GM12878 (cell line): ENCODE data around the gene CHD9. TPM values are rescaled to one million over a fixed set of nuclear protein-coding genes. Genes with fewer than 3 reads are reported as not detected.

Experiments used
- ATAC-seq: fragments of 200-7000 bp; cut with Tn5 transposase; 3 replicates; pipeline ENCODE4 v1.9.1; 2020; ENCODE audit warnings: mild to moderate bottlenecking, moderate library complexity
- Bru-seq: library from RNA; stranded (reverse); fragments of 400-500 nt; gene quantifications from one replicate; lab custom pipeline; 2021; lab: Mats Ljungman, UMichigan
- BruChase-seq, 2 experiments: library from RNA; stranded (reverse); fragments of 400-500 nt; gene quantifications; one replicate each; lab custom pipeline; 2021; lab: Mats Ljungman, UMichigan
- BruUV-seq: library from RNA; stranded (reverse); fragments of 400-500 nt; replicated peaks from 2 replicates; lab custom pipeline; 2021; lab: Mats Ljungman, UMichigan
- CTCF ChIA-PET: fragments of 300-600 bp; sonication (Branson Sonifier 250); formaldehyde crosslinking; extraction: SDS; loops from one replicate; lab custom pipeline; 2021; ENCODE audit warnings: inconsistent platforms; lab: Yijun Ruan, JAX
- POLR2A ChIA-PET: fragments of 350-600 bp; formaldehyde crosslinking; extraction: SDS; loops from one replicate; lab custom pipeline; 2021; ENCODE audit warnings: inconsistent platforms; lab: Charles Lee
- RAD21 ChIA-PET: fragments of 300-600 bp; sonication (Branson Sonifier 250); formaldehyde crosslinking; loops from one replicate; lab custom pipeline; 2023; ENCODE audit warnings: antibody characterized with exemption; ENCODE audit not compliant: unreplicated experiment; lab: Charles Lee
- SMC1A ChIA-PET: fragments of 300-600 bp; sonication (Branson Sonifier 250); formaldehyde crosslinking; loops from one replicate; lab custom pipeline; 2023; ENCODE audit not compliant: unreplicated experiment, uncharacterized antibody; lab: Charles Lee
- DNase-seq: peaks from one replicate; pipeline ENCODE4 v3.0.0-alpha.2; 2011; ENCODE audit warnings: low read depth, low spot score
- FAIRE-seq: peaks from 3 replicates; lab custom pipeline; 2011; peaks lifted over from hg19 to GRCh38; lab: Jason Lieb, UNC
- H2AFZ ChIP-seq: 2 replicates; pipeline ENCODE4 v1.6.0; 2011; ENCODE audit warnings: low read depth, low read length, control low read depth; ENCODE audit not compliant: control insufficient read depth
- H3K27ac ChIP-seq: 2 replicates; pipeline ENCODE4 v1.5.1; 2011; ENCODE audit warnings: control low read depth; ENCODE audit not compliant: control insufficient read depth, insufficient read depth
- H3K27me3 ChIP-seq, 2 experiments: replicated peaks in 1 of 2; 2 replicates each; pipeline versions ENCODE4 v1.6.0 to v1.6.1; 2011; ENCODE audit warnings: low read length in 1 of 2; ENCODE audit not compliant: control insufficient read depth in 2 of 2, insufficient read depth in 2 of 2
- H3K36me3 ChIP-seq, 2 experiments: 2 replicates each; pipeline ENCODE4 v1.5.1; 2011; ENCODE audit warnings: low read length in 1 of 2; ENCODE audit not compliant: control insufficient read depth in 2 of 2, insufficient read depth in 2 of 2
- H3K4me1 ChIP-seq: 2 replicates; pipeline ENCODE4 v1.6.1; 2011; ENCODE audit warnings: mild to moderate bottlenecking, low read length, moderate library complexity, mixed read lengths; ENCODE audit not compliant: control insufficient read depth, insufficient read depth
- H3K4me2 ChIP-seq: 2 replicates; pipeline ENCODE4 v1.6.0; 2011; ENCODE audit warnings: control low read depth; ENCODE audit not compliant: control insufficient read depth, insufficient read depth
- H3K4me3 ChIP-seq: fragments of 200-600 bp; sonication (generic); 2 replicates; pipeline ENCODE4 v1.5.1; 2016
- H3K79me2 ChIP-seq: 2 replicates; pipeline ENCODE4 v1.6.0; 2011; ENCODE audit warnings: low read length; ENCODE audit not compliant: control insufficient read depth, insufficient read depth
- H3K9ac ChIP-seq: 2 replicates; pipeline ENCODE4 v1.8.0; 2011; ENCODE audit warnings: low read length, control low read depth, mixed read lengths; ENCODE audit not compliant: control insufficient read depth, insufficient read depth
- H3K9me3 ChIP-seq: replicated peaks from 3 replicates; pipeline ENCODE4 v1.5.1; 2011; ENCODE audit warnings: mild to moderate bottlenecking, low read length; ENCODE audit not compliant: control insufficient read depth, insufficient read depth
- H4K20me1 ChIP-seq: 2 replicates; pipeline ENCODE4 v1.6.0; 2011; ENCODE audit not compliant: control insufficient read depth, insufficient read depth
- BACH1 ChIP-seq: fragments of 450-650 bp; IDR thresholded peaks from 2 replicates; pipeline ENCODE4 v1.6.1; 2017; ENCODE audit warnings: mild to moderate bottlenecking, borderline replicate concordance
- BCL3 ChIP-seq: IDR thresholded peaks from 2 replicates; pipeline ENCODE4 v1.6.1; 2011; ENCODE audit warnings: borderline replicate concordance, low read depth, mild to moderate bottlenecking, moderate library complexity, low read length; ENCODE audit not compliant: insufficient read depth, poor library complexity, severe bottlenecking
- FOXK2 ChIP-seq: fragments of 450-650 bp; IDR thresholded peaks from 2 replicates; pipeline ENCODE4 v1.6.1; 2017; ENCODE audit warnings: mild to moderate bottlenecking, moderate library complexity
- FOXM1 ChIP-seq: IDR thresholded peaks from 2 replicates; pipeline ENCODE4 v1.6.1; 2012; ENCODE audit warnings: low read depth, mild to moderate bottlenecking, inconsistent platforms, low read length, moderate library complexity
- MTA3 ChIP-seq: IDR thresholded peaks from 2 replicates; pipeline ENCODE4 v1.6.1; 2012; ENCODE audit warnings: low read length, inconsistent platforms, borderline replicate concordance
- POLR2A ChIP-seq: IDR thresholded peaks from 2 replicates; pipeline ENCODE4 v1.6.1; 2011; ENCODE audit warnings: low read depth, mild to moderate bottlenecking, low read length
- SREBF1 ChIP-seq: IDR thresholded peaks from 2 replicates; pipeline ENCODE4 v1.6.1; 2012; ENCODE audit warnings: mild to moderate bottlenecking, low read length
- WRNIP1 ChIP-seq: IDR thresholded peaks from 2 replicates; pipeline ENCODE4 v1.6.1; 2011; ENCODE audit warnings: low read depth, low read length, improper control_type of control experiment, borderline replicate concordance
- ZBTB11 ChIP-seq: fragments of 450-650 bp; formaldehyde crosslinking; IDR thresholded peaks from 2 replicates; pipeline ENCODE4 v1.5.0; 2022; ENCODE audit warnings: mild to moderate bottlenecking, missing genetic modification characterization
- ZBTB33 ChIP-seq: fragments of 450-650 bp; IDR thresholded peaks from 2 replicates; pipeline ENCODE4 v1.6.1; 2017; ENCODE audit warnings: mild to moderate bottlenecking
- WGBS: methylation state at CpG from one replicate; pipeline ENCODE4 v1.1.6; 2016; ENCODE audit warnings: low lambda C conversion rate; ENCODE audit not compliant: insufficient replicate concordance, insufficient coverage; ENCODE audit errors: missing lambda C conversion rate; 5-methylcytosine and 5-hydroxymethylcytosine counted together
- in situ Hi-C: fragments of 300-500 bp; cut with MboI; formaldehyde crosslinking; loops from 9 replicates; pipeline ENCODE4 v1.14.3; 2018; ENCODE audit warnings: mixed read lengths
- intact Hi-C: fragments of 100-400 bp; cut with micrococcal nuclease; formaldehyde crosslinking; loops from one replicate; pipeline ENCODE4 v1.14.2; 2022; ENCODE audit not compliant: unreplicated experiment
- long read RNA-seq, 2 experiments: library from polyadenylated mRNA; unstranded; transcript quantifications; one replicate each; pipeline ENCODE4 v2.0.0, GENCODE V29; 2019 to 2020
- polyA minus RNA-seq, 3 experiments: library from RNA; depleted of rRNA, polyadenylated mRNA; stranded (reverse); fragments of >200 nt; gene quantifications; 2 replicates each; pipeline ENCODE4 v1.2.3, GENCODE V29; 2011
- polyA plus RNA-seq, 11 experiments: library from polyadenylated mRNA; depleted of rRNA in 4 of 11; unstranded in 6 of 11; stranded (reverse) in 5 of 11; fragments of >200 nt; fragmentation: Nextera tagmentation in 4 of 11; fragmentation: Illumina TruSeq in 1 of 11; extraction: Ambion mirVana in 4 of 11; extraction: Trizol in 1 of 11; gene quantifications; 1 replicate in 1 of 11; 2 replicates in 10 of 11; pipeline versions ENCODE4 v1.2.1 to v1.2.3, GENCODE V29; 2011 to 2016; ENCODE audit warnings: inconsistent platforms in 2 of 11, missing spikeins in 2 of 11, low read depth in 1 of 11
- total RNA-seq, 4 experiments: library from RNA; depleted of rRNA in 3 of 4; stranded (reverse); fragments of >200 nt in 3 of 4; fragmentation: Illumina TruSeq in 1 of 4; extraction: Trizol in 1 of 4; gene quantifications; 2 replicates each; pipeline versions ENCODE4 v1.2.1 to v1.2.3, GENCODE V29; 2013 to 2021

Gene CHD9
- 479 and 542 TPM in 2 replicates for total RNA-seq (2013; cell fraction: nucleolus; rRNA removed)
- total RNA-seq (2014; rRNA removed) (33.1 and 35.3 TPM in 2 replicates), total RNA-seq (2014; rRNA removed; fragmentation: Illumina TruSeq; extraction: Trizol) (57.6 and 59.6 TPM in 2 replicates), total RNA-seq (2021) (41.6 and 50.3 TPM in 2 replicates), polyA plus RNA-seq (2011; rRNA removed) (51.0 and 71.7 TPM in 2 replicates), polyA plus RNA-seq (2014; fragmentation: Illumina TruSeq; extraction: Trizol) (37.4 and 51.2 TPM in 2 replicates), polyA plus RNA-seq (2014; fragmentation: Nextera tagmentation; extraction: Ambion mirVana) (10 to 100 TPM; 70.5 to 95.7 TPM), polyA plus RNA-seq (2014; rRNA removed) (23.6 and 29.2 TPM in 2 replicates), polyA plus RNA-seq (2016; fragmentation: Nextera tagmentation; extraction: Ambion mirVana) (10 to 100 TPM; 66.1 to 72.1 TPM), polyA minus RNA-seq (2011; rRNA and poly(A)+ RNA removed) (129 and 207 TPM in 2 replicates), Bru-seq, nascent RNA (percentile 88 among the genes with signal in this experiment), BruChase-seq, experiment 1, labeled RNA remaining after a 6-hour chase (percentile 81 among the genes with signal in this experiment), BruChase-seq, experiment 2, labeled RNA remaining after a 2-hour chase (percentile 85 among the genes with signal in this experiment)
- polyA plus RNA-seq (2011; ENCODE audit: low read depth) = 21.4 TPM
- polyA plus RNA-seq (2011; cell fraction: cytosol; rRNA removed) = 13.6 and 29.4 TPM in 2 replicates
- polyA plus RNA-seq (2011; cell fraction: nucleus; rRNA removed) = 34.9 and 45.9 TPM in 2 replicates
- 18.7 and 27.0 TPM in 2 replicates for polyA plus RNA-seq (2012)
- 19.8 and 19.9 TPM in 2 replicates for polyA minus RNA-seq (2011; cell fraction: cytosol; rRNA and poly(A)+ RNA removed)
- polyA minus RNA-seq (2011; cell fraction: nucleus; rRNA and poly(A)+ RNA removed) = 95.9 and 118 TPM in 2 replicates
- long read RNA-seq, experiment 1, partial matches to known transcripts = 6 of 20 reads
- long read RNA-seq, experiment 1, other reads (novel, unspliced or antisense) = 8 of 20 reads
- long read RNA-seq, experiment 2, transcript CHD9-217 (4 exons, 2,169 nt) = minor isoform, 8 of 270 reads
- long read RNA-seq, experiment 2, transcript CHD9-204 (2 exons, 720 nt) = minor isoform, 17 of 270 reads
- long read RNA-seq, experiment 2, transcript CHD9-210 (2 exons, 968 nt) = major isoform, 27 of 270 reads
- long read RNA-seq, experiment 2, partial matches to known transcripts = 145 of 270 reads
- long read RNA-seq, experiment 2, other reads (novel, unspliced or antisense) = 72 of 270 reads

- ChIA-PET CTCF (interaction anchor here (0.6 to 4.9 kb wide), 28 partner anchors 35 to 496 kb away, joined by 3 to 70 read pairs (median 6); no protein-coding TSS in a partner anchor), POLR2A (interaction anchor here (1.2 to 12.5 kb wide), 8 partner anchors 10 to 165 kb away, joined by 4 to 142 read pairs (median 7); no protein-coding TSS in a partner anchor), SMC1A (interaction anchor here (0.8 to 19.1 kb wide), 22 partner anchors 13 to 451 kb away, joined by 3 to 270 read pairs (median 6); no protein-coding TSS in a partner anchor), RAD21 (interaction anchor here (1.0 to 7.4 kb wide), 24 partner anchors 12 to 449 kb away, joined by 3 to 107 read pairs (median 7); no protein-coding TSS in a partner anchor)
- intact Hi-C loops = loop anchor here (1.0 to 10.0 kb wide), 5 partner anchors 57 to 230 kb away; no protein-coding TSS in a partner anchor
- WGBS = under 1% methylated on average over 62 of the region's 62 CpGs
- Histone ChIP-seq H3K4me3 (peak within 1 kb of the TSS; percentile 94), H2AFZ (peak within 1 kb of the TSS; percentile 58), H3K79me2 (peaks cover 49% of the 10 kb centered on the region), H4K20me1 (no peaks in the 10 kb centered on the region), H3K27me3 (no peaks in the 10 kb centered on the region), H3K4me2 (peak within 1 kb of the TSS; percentile 90), H3K4me1 (peaks cover 22% of the 10 kb centered on the region), H3K9ac (peak within 1 kb of the TSS; percentile 68), H3K36me3 (no peaks in the 10 kb centered on the region), H3K9me3 (no peaks in the 10 kb centered on the region), H3K27ac (peak within 1 kb of the TSS; percentile 74)
- FAIRE-seq = no peak
- peak; percentile 81 for ATAC-seq
- in situ Hi-C loops = loop anchor here (5.0 kb wide), 1 partner anchor 462 kb away; no protein-coding TSS in a partner anchor
- DNase-seq = peak; percentile 56
- no TSS peak for BruUV-seq
- peak; percentile 58; the same call in 1 of the 2 replicates for TF ChIP-seq FOXM1
- TF ChIP-seq SREBF1 = no peak
- TF ChIP-seq BCL3 = peak; percentile 5
- TF ChIP-seq BACH1 = 0 out of 2 replicates have a peak, but pooled peaks have one; percentile 40
- peak; percentile 70 for TF ChIP-seq POLR2A
- TF ChIP-seq FOXK2 = no peak
- no peak for TF ChIP-seq ZBTB11 (CRISPR knock-in tag)
- TF ChIP-seq ZBTB33 = no peak
- TF ChIP-seq WRNIP1 = no peak
- TF ChIP-seq MTA3 = no peak
These were observed at the start of gene CHD9 for GRCh38 chr16:53054670-53055485. Gene CHD9, plus strand, starts transcription at chr16:53054991. Its CDS starts 101,099 bp downstream, at chr16:53156090.
